Epithelial cell of proximal tubule (primary cell): ENCODE results near the gene ST14. TPM values are rescaled to one million over a fixed set of nuclear protein-coding genes. Genes with fewer than 3 reads are reported as not detected.
"Not testable (repeated sequence)": the region's sequence is repeated elsewhere in the genome, so short reads cannot be mapped to it uniquely, and the experiment has no call there.

Experiments used
- DNase-seq: peaks from one replicate; pipeline ENCODE4 v3.0.0-alpha.2; 2011; ENCODE audit warnings: low read depth
- H3K4me3 ChIP-seq: 2 replicates; pipeline ENCODE4 v1.5.1; 2011; ENCODE audit warnings: low read depth, mild to moderate bottlenecking, low read length
- CTCF ChIP-seq: conservative IDR thresholded peaks from 2 replicates; pipeline ENCODE4 v1.5.1; 2012; ENCODE audit warnings: low read depth, mild to moderate bottlenecking, low read length
- total RNA-seq: library from RNA; depleted of rRNA; stranded (reverse); fragments of >200 nt; gene quantifications from 2 replicates; pipeline ENCODE4 v1.2.3, GENCODE V29; 2015

Gene ST14
- total RNA-seq, 1 donor from 2014 or later = 75.5 TPM

- DNase-seq = no peak
- no peak for TF ChIP-seq CTCF
- H3K4me3 ChIP-seq = no peak overlapping the region
Measured at GRCh38 chr11:130191896-130192295, 32.3 kb downstream of the ST14 start.

- H3K4me3 ChIP-seq = no peak overlapping the region
- TF ChIP-seq CTCF = no peak
- no peak for DNase-seq
Measured at GRCh38 chr11:130192845-130193267, 33.3 kb downstream of the ST14 start.

- not testable (repeated sequence) for DNase-seq, H3K4me3 ChIP-seq
Measured at GRCh38 chr11:130193551-130193950, 34.0 kb downstream of the ST14 start.

- TF ChIP-seq CTCF = no peak
- DNase-seq = no peak
- no peak overlapping the region for H3K4me3 ChIP-seq
Measured at GRCh38 chr11:130194241-130195023, 34.9 kb downstream of the ST14 start.

GRCh38 chr11:130197386-130198035 is 37.9 kb downstream of the ST14 start:
- no peak for DNase-seq
- TF ChIP-seq CTCF = no peak
- no peak overlapping the region for H3K4me3 ChIP-seq

- no peak for TF ChIP-seq CTCF
- no peak overlapping the region for H3K4me3 ChIP-seq
- no peak for DNase-seq
Measured at GRCh38 chr11:130198292-130198691, 38.7 kb downstream of the ST14 start.

- H3K4me3 ChIP-seq = no peak overlapping the region
- peak; percentile 11 for TF ChIP-seq CTCF
- no peak for DNase-seq
Measured at GRCh38 chr11:130198964-130199363, 39.4 kb downstream of the ST14 start.
